ENCODE measurements around the gene WIPI1.
"Not testable (repeated sequence)": the region's sequence is repeated elsewhere in the genome, so short reads cannot be mapped to it uniquely, and the experiment has no call there.

The WIPI1 gene

GRCh38 chr17:68420065-68420464 lies 37.2 kb downstream of the WIPI1 start:
- DNase-seq (ENCODE audit: extremely low read depth in 1 of 2, low read depth in 1 of 2) = no peak

- DNase-seq (ENCODE audit: extremely low read depth in 1 of 2, low read depth in 1 of 2) = no peak
These were observed 38.4 kb downstream of the WIPI1 start for GRCh38 chr17:68418876-68419275.

- no peak for DNase-seq (ENCODE audit: extremely low read depth in 1 of 2, low read depth in 1 of 2)
These were observed 40.0 kb downstream of the WIPI1 start for GRCh38 chr17:68417317-68417716.

GRCh38 chr17:68414901-68415300 lies 42.4 kb downstream of the WIPI1 start:
- DNase-seq (ENCODE audit: extremely low read depth in 1 of 2, low read depth in 1 of 2) = not testable (repeated sequence)

- DNase-seq (ENCODE audit: extremely low read depth in 1 of 2, low read depth in 1 of 2) = peak in 1 of 2 donors; percentile 34
These were observed 43.4 kb downstream of the WIPI1 start for GRCh38 chr17:68413597-68414560.

- not testable (repeated sequence) for DNase-seq (ENCODE audit: extremely low read depth in 1 of 2, low read depth in 1 of 2)
These were observed 49.6 kb downstream of the WIPI1 start for GRCh38 chr17:68407656-68408055.

GRCh38 chr17:68403837-68404236 lies 53.5 kb downstream of the WIPI1 start:
- DNase-seq (ENCODE audit: extremely low read depth in 1 of 2, low read depth in 1 of 2) = not testable (repeated sequence)

GRCh38 chr17:68403122-68403521 lies 54.2 kb downstream of the WIPI1 start:
- DNase-seq (ENCODE audit: extremely low read depth in 1 of 2, low read depth in 1 of 2) = no peak

GRCh38 chr17:68401288-68401687 lies 56.0 kb downstream of the WIPI1 start:
- DNase-seq (ENCODE audit: extremely low read depth in 1 of 2, low read depth in 1 of 2) = no peak

GRCh38 chr17:68400404-68400735 lies 56.9 kb downstream of the WIPI1 start:
- DNase-seq (ENCODE audit: extremely low read depth in 1 of 2, low read depth in 1 of 2) = no peak

- no peak for DNase-seq (ENCODE audit: extremely low read depth in 1 of 2, low read depth in 1 of 2)
These were observed 57.5 kb downstream of the WIPI1 start for GRCh38 chr17:68399638-68400403.

GRCh38 chr17:68398691-68399637 lies 58.3 kb downstream of the WIPI1 start:
- no peak for DNase-seq (ENCODE audit: extremely low read depth in 1 of 2, low read depth in 1 of 2)

- DNase-seq (ENCODE audit: extremely low read depth in 1 of 2, low read depth in 1 of 2) = no peak
These were observed 60.2 kb downstream of the WIPI1 start for GRCh38 chr17:68397108-68397536.

- no peak for DNase-seq (ENCODE audit: extremely low read depth in 1 of 2, low read depth in 1 of 2)
These were observed 60.8 kb downstream of the WIPI1 start for GRCh38 chr17:68396226-68397107.

- DNase-seq (ENCODE audit: extremely low read depth in 1 of 2, low read depth in 1 of 2) = no peak
These were observed 62.5 kb downstream of the WIPI1 start for GRCh38 chr17:68394608-68395331.

GRCh38 chr17:68391561-68392268 lies 65.6 kb downstream of the WIPI1 start:
- no peak for DNase-seq (ENCODE audit: extremely low read depth in 1 of 2, low read depth in 1 of 2)

GRCh38 chr17:68390888-68391545 lies 66.3 kb downstream of the WIPI1 start:
- no peak for DNase-seq (ENCODE audit: extremely low read depth in 1 of 2, low read depth in 1 of 2)

GRCh38 chr17:68389041-68389440 lies 68.3 kb downstream of the WIPI1 start:
- DNase-seq (ENCODE audit: extremely low read depth in 1 of 2, low read depth in 1 of 2) = no peak
